H1 (cell line): Measurements from ENCODE around the gene NOXRED1. TPM values are rescaled to one million over a fixed set of nuclear protein-coding genes. Genes with fewer than 3 reads are reported as not detected.

ENCODE experiments used
- ASH2L ChIP-seq: fragments of 200-600, 300-600 bp; sonication (generic); IDR thresholded peaks from one replicate; pipeline ENCODE4 v1.7.1; 2017; ENCODE audit warnings: low read length
- polyA plus RNA-seq, 7 experiments: library from polyadenylated mRNA; depleted of rRNA in 3 of 7; stranded (reverse) in 5 of 7; unstranded in 2 of 7; fragments of >200 nt in 5 of 7; fragments of 200-250 nt in 2 of 7; gene quantifications; 1 replicate in 5 of 7; 2 replicates in 1 of 7; 4 replicates in 1 of 7; pipeline versions ENCODE4 v1.2.1 to v1.2.3, GENCODE V29; 2011 to 2013; ENCODE audit warnings: missing spikeins in 2 of 7, mixed read lengths in 2 of 7
- total RNA-seq: library from RNA; stranded (reverse); fragmentation: NEBNext Ultra II Directional; extraction: Animal tissue kit (Norgen Biotek cat#: 25700); gene quantifications from 2 replicates; pipeline ENCODE4 v1.2.1, GENCODE V29; 2021

Gene NOXRED1
- total and polyA plus RNA-seq, 2 of the 8 experiments (the other 6 are each of a cell fraction or from before 2014, with no cell fraction given): 0.23 to 0.48 TPM

GRCh38 chr14:77378701-77379100 lies 44.6 kb downstream of the NOXRED1 start (continued):
- no peak for TF ChIP-seq ASH2L
